Measurements from ENCODE around the gene SSR3. TPM values are rescaled to one million over a fixed set of nuclear protein-coding genes. Genes with fewer than 3 reads are reported as not detected.

SSR3 gene
- total and polyA plus RNA-seq, 12 donors = 47.1 to 479 (median 116) TPM

- H3K27ac ChIP-seq = peak overlapping the region in 1 of 5 donors; percentile 30
- no peaks in the 10 kb centered on the region for H3K9me3 ChIP-seq (replicated peaks in 1 of 3)
- no peaks in the 10 kb centered on the region for H3K36me3 ChIP-seq (replicated peaks in 1 of 2)
- H3K4me3 ChIP-seq = no peak overlapping the region
- 61 to 68% (median 62%) methylated on average over 5 of the region's 5 CpGs for WGBS, 4 donors
- intact Hi-C loops (cut with DNase I) = no loop called here
- TF ChIP-seq POLR2A (IDR thresholded peaks at IDR 0.05) = no peak
- TF ChIP-seq CTCF (IDR thresholded peaks at IDR 0.05) = no peak
- no peak for DNase-seq
- H3K4me1 ChIP-seq (replicated peaks in 1 of 2) = peaks cover 0 to 6% of the 10 kb centered on the region in 2 donors
- H3K27me3 ChIP-seq = no peaks in the 10 kb centered on the region
Observed at GRCh38 chr3:156586905-156587759, 32.2 kb upstream of the SSR3 start.

GRCh38 chr3:156583469-156583868, 28.6 kb upstream of the SSR3 start:
- DNase-seq = no peak
- H3K27me3 ChIP-seq = no peaks in the 10 kb centered on the region
- no peak overlapping the region for H3K27ac ChIP-seq
- H3K36me3 ChIP-seq (replicated peaks in 1 of 2) = no peaks in the 10 kb centered on the region
- TF ChIP-seq POLR2A (IDR thresholded peaks at IDR 0.05) = no peak
- no peak for TF ChIP-seq CTCF (IDR thresholded peaks at IDR 0.05)
- H3K4me3 ChIP-seq = no peak overlapping the region
- no peaks in the 10 kb centered on the region for H3K9me3 ChIP-seq (replicated peaks in 1 of 3)
- H3K4me1 ChIP-seq (replicated peaks in 1 of 2) = peaks cover 0 to 6% of the 10 kb centered on the region in 2 donors
- intact Hi-C loops (cut with DNase I) = no loop called here

GRCh38 chr3:156582532-156583183, 27.7 kb upstream of the SSR3 start:
- intact Hi-C loops (cut with DNase I) = no loop called here
- WGBS, 4 donors = 78 to 89% (median 82%) methylated on average over 3 to 4 of the region's 4 CpGs

More at GRCh38 chr3:156582532-156583183, 27.7 kb upstream of the SSR3 start:
- DNase-seq = no peak
- no peaks in the 10 kb centered on the region for H3K27me3 ChIP-seq
- TF ChIP-seq CTCF (IDR thresholded peaks at IDR 0.05) (no peak), POLR2A (IDR thresholded peaks at IDR 0.05) (no peak)
- H3K4me1 ChIP-seq (replicated peaks in 1 of 2) = peaks cover 0 to 6% of the 10 kb centered on the region in 2 donors
- H3K27ac ChIP-seq = no peak overlapping the region
- no peak overlapping the region for H3K4me3 ChIP-seq
- no peaks in the 10 kb centered on the region for H3K9me3 ChIP-seq (replicated peaks in 1 of 3)
- no peaks in the 10 kb centered on the region for H3K36me3 ChIP-seq (replicated peaks in 1 of 2)
